NCI-H2227 treated with DMSO at 0.1 percent for 48 hours (cell line): ENCODE results near the gene SLC22A16.

ENCODE experiments used
- DNase-seq: peaks from one replicate; lab custom pipeline; 2025; lab: John Stamatoyannopoulos, UW

The SLC22A16 gene

DNA sequence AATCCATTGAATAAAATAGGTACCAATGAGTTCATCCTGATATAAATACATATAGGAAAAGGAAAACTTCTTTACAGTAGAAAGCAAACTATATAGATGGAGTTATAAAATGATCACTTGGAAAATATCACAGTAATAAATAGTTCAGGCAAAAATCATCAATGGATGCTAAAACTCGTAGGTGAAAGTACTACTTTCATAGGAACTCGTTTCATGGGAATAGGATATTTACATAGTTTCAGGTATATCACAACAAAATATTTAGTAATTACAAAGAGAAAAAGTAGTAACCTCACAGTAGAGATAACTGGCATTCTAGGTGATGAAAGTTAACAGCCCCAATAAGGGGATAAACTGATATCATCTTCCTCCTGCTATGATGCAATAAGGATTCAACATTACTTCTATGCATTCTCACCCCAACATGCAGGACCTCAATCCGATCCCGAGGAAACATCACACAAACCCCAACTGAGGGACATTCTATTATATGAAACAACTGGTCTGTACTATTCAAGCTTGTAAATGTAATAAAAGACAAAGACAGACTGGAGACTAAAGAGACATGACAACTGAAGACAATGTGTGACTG, 74.7 kb downstream of the SLC22A16 start:
- no peak for DNase-seq

DNA sequence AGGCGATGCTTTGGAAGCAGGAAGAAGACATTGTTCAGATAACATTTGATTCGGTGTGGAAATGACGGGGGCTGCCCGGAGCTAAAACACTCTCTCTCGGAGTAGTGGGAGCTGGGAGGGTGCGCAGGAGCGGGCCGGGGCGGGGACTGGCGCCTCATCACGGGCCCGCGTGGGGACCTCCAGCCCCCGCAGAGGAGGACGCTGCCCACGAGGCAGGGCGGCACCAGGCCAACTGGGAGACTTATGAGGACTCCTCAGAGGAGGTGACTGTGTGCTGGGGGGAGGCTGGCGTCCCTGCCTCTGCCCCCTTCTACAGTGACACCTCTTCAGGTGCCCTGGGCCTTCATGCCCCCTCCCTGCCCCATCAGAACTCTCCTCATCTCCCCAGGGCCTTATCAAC, 76.2 kb downstream of the SLC22A16 start:
- no peak for DNase-seq

DNA sequence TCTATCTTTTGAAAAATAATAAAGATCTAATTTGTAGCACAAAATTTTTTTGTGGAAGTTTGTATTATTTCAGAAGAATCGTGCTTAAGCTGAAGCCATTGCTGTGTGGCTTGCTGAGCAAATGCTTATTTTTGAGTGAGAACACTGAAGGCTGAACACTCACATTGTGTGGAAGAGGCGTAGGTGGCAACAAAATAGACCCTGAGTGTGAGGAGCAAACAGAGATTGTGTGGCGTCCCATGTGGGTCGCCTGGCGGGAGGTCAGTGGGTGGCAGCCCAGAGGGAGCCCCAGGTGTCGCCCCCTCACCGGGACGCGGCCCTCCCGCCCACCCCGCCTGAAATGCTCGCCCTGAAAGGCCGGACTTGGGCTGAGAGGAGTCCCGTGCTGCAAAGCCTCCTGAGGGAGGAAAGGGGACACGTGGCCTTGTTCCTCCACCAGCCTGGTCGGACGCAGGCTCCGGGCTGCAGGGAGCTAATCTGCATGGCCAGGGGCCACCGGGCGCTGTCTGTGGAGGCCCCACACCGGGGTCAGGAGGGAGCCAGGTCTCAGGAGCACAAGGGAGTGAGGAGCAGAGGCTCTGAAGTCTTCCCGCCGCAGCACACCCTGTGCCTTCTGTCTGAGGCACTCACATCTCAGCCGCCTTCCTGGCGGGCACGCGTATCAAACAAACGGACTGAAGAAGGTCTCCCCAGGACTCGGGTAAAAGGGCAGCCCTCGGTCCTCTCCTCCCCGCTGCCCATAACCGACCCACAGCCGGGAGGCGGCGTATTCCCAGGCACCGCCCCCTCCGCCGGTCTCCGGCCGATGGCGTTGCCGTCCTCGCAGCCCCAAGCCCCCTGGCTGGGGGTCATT, 77.0 kb downstream of the SLC22A16 start:
- DNase-seq: no peak

DNA sequence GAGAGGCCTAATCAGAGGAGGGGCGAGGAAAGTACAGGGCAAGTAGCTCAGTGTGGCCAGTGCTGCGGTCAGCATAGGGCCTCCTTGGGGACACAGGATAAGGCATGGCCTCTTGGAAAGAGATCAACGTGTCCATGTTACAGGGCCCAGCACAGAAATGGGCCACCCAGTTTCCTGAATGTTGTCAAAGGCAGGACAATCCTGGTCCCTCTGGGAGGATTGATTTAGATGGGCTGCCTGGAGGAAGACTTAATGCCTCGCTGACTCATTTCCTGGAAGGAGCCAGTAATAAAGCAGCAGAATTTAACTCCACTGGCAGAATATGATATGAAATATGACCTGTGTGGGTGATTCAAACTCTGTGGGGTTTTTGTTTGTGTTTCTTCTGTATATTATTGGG, 77.6 kb downstream of the SLC22A16 start:
- no peak for DNase-seq

DNA sequence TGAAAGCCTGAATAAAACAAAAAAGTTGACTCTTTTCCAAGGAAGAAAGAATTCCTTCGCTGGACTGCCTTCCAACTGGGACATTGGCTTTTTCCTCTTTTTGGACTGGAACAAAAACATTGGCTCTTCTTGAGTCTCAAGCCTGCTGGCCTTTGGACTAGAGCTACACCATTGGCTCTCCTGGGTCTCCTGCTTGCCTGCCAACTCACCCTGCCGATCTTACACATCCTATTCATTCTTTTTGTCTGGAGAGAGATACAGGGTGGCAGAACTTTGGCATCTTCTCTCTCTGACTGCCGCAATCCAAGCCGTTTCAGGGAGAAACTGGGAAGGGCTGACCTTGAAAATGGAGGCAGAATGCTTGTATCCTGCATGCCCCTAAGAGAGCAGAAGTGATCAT, 81.2 kb downstream of the SLC22A16 start:
- no peak for DNase-seq

DNA sequence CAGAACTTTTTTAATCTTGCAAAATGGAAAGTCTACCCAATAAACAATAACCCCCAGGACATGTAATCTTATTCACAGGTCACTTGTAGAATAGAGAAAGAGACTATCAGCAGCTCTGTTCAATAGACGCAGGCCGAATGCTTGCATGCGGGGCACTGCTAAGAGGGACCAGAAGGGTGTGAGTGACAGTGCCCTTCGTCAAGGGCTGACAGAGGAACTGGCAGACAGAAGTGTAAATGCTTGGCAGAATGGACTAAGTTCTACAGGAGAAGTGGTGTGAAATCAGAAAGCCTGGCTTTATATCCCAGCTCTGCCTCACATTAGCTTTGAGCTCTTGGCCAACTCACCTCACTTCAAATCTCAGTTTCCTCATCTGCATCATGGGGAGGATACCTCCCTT, 82.0 kb downstream of the SLC22A16 start:
- no peak for DNase-seq

DNA sequence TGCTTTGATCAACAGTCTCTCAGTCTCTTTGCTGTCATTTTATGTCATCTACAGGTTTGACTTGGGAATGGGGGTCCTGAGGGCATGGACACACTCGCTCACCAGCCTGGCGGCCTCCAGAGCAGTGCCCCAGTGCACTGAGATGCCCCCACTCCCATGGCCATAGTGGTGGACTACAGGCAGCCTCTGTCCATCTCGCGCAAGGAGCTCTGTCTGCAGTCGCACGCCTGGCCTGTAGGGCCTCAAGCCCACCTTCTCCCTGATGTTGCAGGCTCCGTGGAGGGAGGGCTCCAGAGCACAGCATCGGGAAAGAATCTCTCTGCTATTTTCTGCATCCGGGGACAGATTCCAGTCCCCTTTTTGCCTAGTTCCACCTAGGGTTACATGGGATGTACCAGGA, 83.7 kb downstream of the SLC22A16 start:
- no peak for DNase-seq

DNA sequence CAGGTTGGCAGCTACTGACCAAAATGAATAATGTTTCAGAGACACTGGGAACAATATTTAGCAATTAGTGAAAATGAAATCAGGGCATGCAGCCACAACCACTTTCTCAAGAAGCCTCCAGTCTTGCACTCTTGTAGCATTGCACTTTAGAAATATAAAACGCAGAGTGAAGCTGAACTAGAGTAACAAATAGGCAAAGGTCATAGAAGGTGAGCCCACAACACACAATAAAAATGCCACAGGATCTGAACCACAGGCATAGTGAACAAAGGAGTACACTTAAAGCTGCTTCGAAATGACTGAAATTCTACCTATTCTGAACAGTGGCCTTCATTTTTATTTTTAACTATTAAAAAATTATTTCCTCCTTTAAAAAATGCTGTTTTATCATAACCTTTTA, 86.0 kb downstream of the SLC22A16 start:
- no peak for DNase-seq

DNA sequence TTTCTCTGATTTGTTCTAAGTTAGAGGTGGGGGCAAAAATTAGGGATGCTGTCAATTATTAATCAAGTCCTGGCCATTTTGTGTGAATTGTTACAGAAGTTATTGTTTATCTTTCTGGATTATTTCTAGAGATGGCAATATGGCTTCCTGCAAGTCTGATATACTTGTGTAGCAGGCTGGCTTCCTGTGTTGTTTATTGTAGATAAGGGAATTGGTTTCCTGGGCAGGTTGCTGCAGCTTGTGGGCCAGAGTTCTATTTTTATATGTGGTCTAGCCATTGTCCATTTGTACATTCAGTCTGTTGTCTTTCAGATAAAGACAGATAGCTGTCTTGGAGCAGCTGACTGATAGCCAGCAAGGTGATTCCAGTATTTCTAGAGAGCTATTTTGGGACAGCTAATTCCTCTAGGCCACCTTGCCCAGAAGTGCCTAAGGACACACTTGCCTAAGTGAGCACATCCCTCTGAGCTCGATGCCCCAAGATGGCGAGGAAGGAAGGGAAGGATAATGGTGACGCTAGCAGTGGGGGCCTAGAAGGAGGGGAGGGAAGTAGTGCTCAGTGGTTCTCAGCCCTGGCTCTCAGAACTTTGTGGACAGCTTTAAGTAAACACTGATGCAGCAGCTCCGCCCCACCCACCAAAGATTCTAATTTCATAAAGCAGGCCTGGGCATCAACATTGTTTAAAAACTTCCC, 86.6 kb downstream of the SLC22A16 start:
- no peak for DNase-seq

DNA sequence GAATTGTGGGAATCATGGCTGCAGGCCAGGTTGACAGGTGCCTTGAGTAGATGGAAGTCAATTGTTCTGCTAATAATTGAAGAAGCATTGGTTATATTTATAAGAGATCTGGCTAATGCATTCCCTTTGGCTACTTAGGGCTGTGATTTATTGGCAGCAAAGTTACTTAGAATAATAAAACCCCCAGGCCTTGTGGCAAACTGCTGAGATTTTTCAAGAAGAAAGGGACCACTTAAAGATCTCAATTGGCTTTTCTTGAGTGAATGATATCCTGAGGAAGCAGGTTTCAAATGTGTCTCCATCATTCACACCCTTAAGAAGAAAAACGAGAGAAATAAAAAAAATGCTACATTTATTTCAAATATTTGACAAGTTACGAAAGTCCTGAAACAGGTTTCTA, 88.4 kb downstream of the SLC22A16 start:
- DNase-seq: no peak

DNA sequence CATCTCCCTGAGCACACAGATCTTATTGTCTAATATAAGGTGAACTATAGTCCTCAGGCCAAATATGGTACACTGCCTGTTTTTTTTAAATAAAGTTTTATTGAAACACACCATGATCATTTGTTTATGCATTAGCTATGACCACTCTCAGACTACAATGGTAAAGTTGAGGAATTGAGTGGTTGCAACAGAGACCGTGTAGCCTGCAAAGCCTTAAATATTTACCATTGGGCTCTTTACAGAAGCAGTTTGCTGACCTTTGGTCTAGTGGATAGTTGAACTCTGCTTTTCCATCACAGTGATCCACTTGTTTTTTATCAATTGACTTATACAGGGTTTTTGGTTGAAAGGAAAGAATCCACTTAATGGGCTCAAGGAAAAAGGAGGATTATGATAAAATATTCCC, 91.0 kb downstream of the SLC22A16 start:
- no peak for DNase-seq

DNA sequence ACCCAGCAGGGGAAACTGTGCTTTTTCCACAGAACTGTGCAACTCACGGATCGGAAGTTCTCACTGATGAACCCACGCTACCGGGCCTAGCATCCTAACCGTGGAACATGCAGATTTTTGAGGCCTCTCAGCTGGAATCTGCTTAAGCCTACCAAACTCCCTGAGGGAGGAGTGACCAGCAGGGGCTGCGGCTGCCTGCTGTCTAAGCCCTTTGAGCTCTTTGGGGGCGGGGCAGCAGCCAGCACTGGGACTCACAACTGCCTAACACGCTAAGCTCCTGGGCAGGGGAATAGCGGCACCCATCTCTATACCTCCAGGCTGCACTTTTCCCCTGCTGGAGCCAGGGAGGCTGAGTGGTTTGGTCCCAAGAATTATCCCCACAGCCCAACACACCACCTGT, 97.9 kb downstream of the SLC22A16 start:
- DNase-seq: no peak
